Endodermal cell (in vitro differentiated cells): ENCODE data around the gene RNASE7. TPM values are rescaled to one million over a fixed set of nuclear protein-coding genes. Genes with fewer than 3 reads are reported as not detected.

Source experiments
- DNase-seq: peaks from one replicate; pipeline ENCODE4 v3.0.0-alpha.2; 2017
- H3K27ac ChIP-seq: 2 replicates; pipeline ENCODE4 v1.5.1; 2013; ENCODE audit warnings: mild to moderate bottlenecking, low read depth, low read length, moderate library complexity
- H3K27me3 ChIP-seq: 2 replicates; pipeline ENCODE4 v1.6.1; 2013; ENCODE audit warnings: mild to moderate bottlenecking, low read length, moderate library complexity; ENCODE audit not compliant: insufficient read depth, control insufficient read depth, poor library complexity, severe bottlenecking
- H3K36me3 ChIP-seq: 2 replicates; pipeline ENCODE4 v1.7.0; 2013; ENCODE audit warnings: mild to moderate bottlenecking, low read length, moderate library complexity; ENCODE audit not compliant: control insufficient read depth, insufficient read depth
- H3K4me1 ChIP-seq: one replicate; pipeline ENCODE4 v1.7.0; 2013; ENCODE audit warnings: low read length; ENCODE audit not compliant: control insufficient read depth, insufficient read depth
- H3K4me3 ChIP-seq: 2 replicates; pipeline ENCODE4 v1.5.1; 2013; ENCODE audit warnings: mild to moderate bottlenecking, low read length, moderate library complexity
- H3K9ac ChIP-seq: 2 replicates; pipeline ENCODE4 v1.6.1; 2013; ENCODE audit warnings: mild to moderate bottlenecking, low read length, moderate library complexity; ENCODE audit not compliant: poor library complexity, severe bottlenecking; ENCODE audit errors: extremely low read depth
- H3K9me3 ChIP-seq: 2 replicates; pipeline ENCODE4 v1.6.1; 2013; ENCODE audit warnings: mild to moderate bottlenecking, low read length, moderate library complexity; ENCODE audit not compliant: control insufficient read depth
- H3K27ac Mint-ChIP-seq: 2 replicates; pipeline ENCODE4 v1.8.0; 2020; ENCODE audit warnings: mixed read lengths
- H3K27me3 Mint-ChIP-seq: 2 replicates; pipeline ENCODE4 v1.8.0; 2021; ENCODE audit warnings: mild to moderate bottlenecking, mixed read lengths; ENCODE audit not compliant: insufficient read depth
- H3K36me3 Mint-ChIP-seq: 2 replicates; pipeline ENCODE4 v1.8.0; 2020; ENCODE audit warnings: low read depth, mixed read lengths
- H3K4me1 Mint-ChIP-seq: 2 replicates; pipeline ENCODE4 v1.8.0; 2020; ENCODE audit warnings: mixed read lengths
- H3K4me3 Mint-ChIP-seq: 2 replicates; pipeline ENCODE4 v1.8.0; 2020; ENCODE audit warnings: mild to moderate bottlenecking, moderate library complexity, mixed read lengths
- H3K9me3 Mint-ChIP-seq: 2 replicates; pipeline ENCODE4 v1.8.0; 2020; ENCODE audit warnings: mild to moderate bottlenecking, mixed read lengths
- CTCF ChIP-seq: fragments of 200-600 bp; sonication (generic); conservative IDR thresholded peaks from 2 replicates; pipeline ENCODE4 v1.5.0; 2021; ENCODE audit warnings: antibody characterized with exemption, mild to moderate bottlenecking
- WGBS, 2 experiments: methylation state at CpG; one replicate each; pipeline versions ENCODE4 v1.1.5 to v1.1.7; 2013; ENCODE audit warnings: missing lambda C conversion rate in 2 of 2, mixed read lengths in 1 of 2; ENCODE audit not compliant: insufficient coverage in 1 of 2, insufficient read length in 1 of 2; 5-methylcytosine and 5-hydroxymethylcytosine counted together
- total RNA-seq, 2 donors: library from RNA; stranded (reverse); fragmentation: NEBNext Ultra II Directional in 1 of 2; extraction: Animal tissue kit (Norgen Biotek cat#: 25700) in 1 of 2; gene quantifications; 2 replicates in 1 of 2; 3 replicates in 1 of 2; pipeline ENCODE4 v1.2.1, GENCODE V29; 2021

RNASE7 gene
- total RNA-seq, 2 donors from 2014 or later, result not detected

GRCh38 chr14:21089271-21089670 is 47.1 kb downstream of the RNASE7 start:
- Mint-ChIP-seq H3K4me3 (no peak overlapping the region), H3K36me3 (peaks cover 68% of the 10 kb centered on the region), H3K4me1 (peaks cover 15% of the 10 kb centered on the region), H3K27ac (no peak overlapping the region), H3K27me3 (peaks cover 9% of the 10 kb centered on the region), H3K9me3 (no peaks in the 10 kb centered on the region)
- peaks cover 12% of the 10 kb centered on the region for H3K4me1 ChIP-seq
- H3K9ac ChIP-seq, result no peak overlapping the region
- H3K36me3 ChIP-seq, result peaks cover 80% of the 10 kb centered on the region
- WGBS, 2 experiments, result no CpG with 5 or more reads among the region's 1 CpG
- TF ChIP-seq CTCF, result no peak
- no peak for DNase-seq
- no peaks in the 10 kb centered on the region for H3K9me3 ChIP-seq
- no peak overlapping the region for H3K27ac ChIP-seq
- no peaks in the 10 kb centered on the region for H3K27me3 ChIP-seq
- H3K4me3 ChIP-seq, result no peak overlapping the region

- no peak overlapping the region for H3K9ac ChIP-seq
- peaks cover 12% of the 10 kb centered on the region for H3K4me1 ChIP-seq
- H3K4me3 Mint-ChIP-seq, result no peak overlapping the region
- 81 to 88% methylated on average over 4 to 5 of the region's 5 CpGs for WGBS, 2 experiments
- no peak for TF ChIP-seq CTCF
- peak overlapping the region; percentile 55 for H3K27ac ChIP-seq
- no peak overlapping the region for H3K4me3 ChIP-seq
- H3K4me1 Mint-ChIP-seq, result peaks cover 18% of the 10 kb centered on the region
- H3K27ac Mint-ChIP-seq, result no peak overlapping the region
- no peaks in the 10 kb centered on the region for H3K9me3 ChIP-seq
- H3K27me3 Mint-ChIP-seq, result peaks cover 9% of the 10 kb centered on the region
- H3K27me3 ChIP-seq, result no peaks in the 10 kb centered on the region
- peaks cover 74% of the 10 kb centered on the region for H3K36me3 ChIP-seq
- H3K9me3 Mint-ChIP-seq, result no peaks in the 10 kb centered on the region
- DNase-seq, result no peak
- H3K36me3 Mint-ChIP-seq, result peaks cover 63% of the 10 kb centered on the region
Observed at GRCh38 chr14:21089877-21090193, 47.7 kb downstream of the RNASE7 start.

GRCh38 chr14:21090194-21090939 is 48.2 kb downstream of the RNASE7 start:
- no peak overlapping the region for H3K9ac ChIP-seq
- peaks cover 69% of the 10 kb centered on the region for H3K36me3 ChIP-seq
- H3K27ac ChIP-seq, result peak overlapping the region; percentile 55
- H3K9me3 ChIP-seq, result no peaks in the 10 kb centered on the region
- peaks cover 23% of the 10 kb centered on the region for H3K4me1 Mint-ChIP-seq
- peak overlapping the region; percentile 70 for H3K27ac Mint-ChIP-seq
- peak; percentile 90 for DNase-seq
- no peak overlapping the region for H3K4me3 Mint-ChIP-seq
- H3K36me3 Mint-ChIP-seq, result peaks cover 59% of the 10 kb centered on the region
- TF ChIP-seq CTCF, result peak; percentile 82
- H3K27me3 ChIP-seq, result no peaks in the 10 kb centered on the region
- no peak overlapping the region for H3K4me3 ChIP-seq
- WGBS, 2 experiments, result 92 to 97% methylated on average over 11 to 45 of the region's 45 CpGs
- H3K9me3 Mint-ChIP-seq, result no peaks in the 10 kb centered on the region
- H3K4me1 ChIP-seq, result peaks cover 14% of the 10 kb centered on the region
- peaks cover 9% of the 10 kb centered on the region for H3K27me3 Mint-ChIP-seq
